ENCODE results near the gene NUP188.
"Not testable (repeated sequence)": the region's sequence is repeated elsewhere in the genome, so short reads cannot be mapped to it uniquely, and the experiment has no call there.

NUP188 gene

DNA sequence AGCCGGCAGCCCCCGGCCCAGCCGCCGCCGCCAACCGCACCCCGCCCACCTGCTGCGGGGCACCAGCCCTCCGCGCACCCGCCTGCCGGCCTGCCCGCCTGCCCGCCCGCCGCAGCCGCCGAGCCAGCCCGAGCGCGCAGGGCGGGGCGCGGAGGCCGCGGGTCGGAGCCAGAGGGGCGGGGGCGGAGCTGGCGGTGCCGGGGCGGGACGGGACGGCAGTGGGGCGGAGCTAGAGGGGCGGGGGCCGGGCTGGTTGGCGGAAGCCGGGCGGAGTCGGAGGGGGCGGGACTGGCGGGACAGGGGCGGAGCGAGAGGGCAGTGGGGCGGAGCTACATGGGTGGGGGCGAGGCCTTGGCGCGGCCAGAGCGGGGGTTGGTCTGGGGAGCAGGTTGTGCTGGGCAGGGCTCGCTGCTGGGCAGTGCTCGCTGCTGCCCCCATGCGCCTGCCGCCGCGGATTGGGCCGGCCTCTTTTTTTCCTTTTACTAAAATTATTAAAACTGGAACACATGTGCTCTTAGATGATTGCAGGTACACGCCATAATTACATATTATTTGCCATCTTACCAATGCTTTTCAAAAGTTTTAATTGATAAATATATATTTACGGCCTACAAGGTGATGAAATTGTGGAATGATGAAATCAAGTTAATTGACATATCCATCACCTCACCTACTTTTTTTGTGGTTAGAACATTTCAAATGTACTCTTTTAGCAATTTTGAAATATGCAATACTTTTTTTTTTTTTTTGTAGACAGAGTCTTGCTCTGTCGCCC, 80.9 kb downstream of the NUP188 start, which contains the start of gene SH3GLB2:
TSS of gene SH3GLB2 (minus strand) at position 140 of the 775 bp plus-strand sequence. CDS start 177 bp downstream, outside the sequence.
- TF ChIP-seq, protein P1, sequence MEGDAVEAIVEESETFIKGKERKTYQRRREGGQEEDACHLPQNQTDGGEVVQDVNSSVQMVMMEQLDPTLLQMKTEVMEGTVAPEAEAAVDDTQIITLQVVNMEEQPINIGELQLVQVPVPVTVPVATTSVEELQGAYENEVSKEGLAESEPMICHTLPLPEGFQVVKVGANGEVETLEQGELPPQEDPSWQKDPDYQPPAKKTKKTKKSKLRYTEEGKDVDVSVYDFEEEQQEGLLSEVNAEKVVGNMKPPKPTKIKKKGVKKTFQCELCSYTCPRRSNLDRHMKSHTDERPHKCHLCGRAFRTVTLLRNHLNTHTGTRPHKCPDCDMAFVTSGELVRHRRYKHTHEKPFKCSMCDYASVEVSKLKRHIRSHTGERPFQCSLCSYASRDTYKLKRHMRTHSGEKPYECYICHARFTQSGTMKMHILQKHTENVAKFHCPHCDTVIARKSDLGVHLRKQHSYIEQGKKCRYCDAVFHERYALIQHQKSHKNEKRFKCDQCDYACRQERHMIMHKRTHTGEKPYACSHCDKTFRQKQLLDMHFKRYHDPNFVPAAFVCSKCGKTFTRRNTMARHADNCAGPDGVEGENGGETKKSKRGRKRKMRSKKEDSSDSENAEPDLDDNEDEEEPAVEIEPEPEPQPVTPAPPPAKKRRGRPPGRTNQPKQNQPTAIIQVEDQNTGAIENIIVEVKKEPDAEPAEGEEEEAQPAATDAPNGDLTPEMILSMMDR (IDR thresholded peaks at IDR 0.05; ENCODE audit: control insufficient read depth, extremely low read depth, insufficient read depth) = peak; percentile 79
- H3K4me3 ChIP-seq (ENCODE audit: low read depth, low read length) = peak within 1 kb of the TSS; percentile 95
- peak; percentile 63 for DNase-seq (ENCODE audit: low read depth)

GRCh38 chr9:129030191-129030590, 82.7 kb downstream of the NUP188 start:
- TF ChIP-seq, protein P1 (IDR thresholded peaks at IDR 0.05; ENCODE audit: control insufficient read depth, extremely low read depth, insufficient read depth) = no peak
- no peak for DNase-seq (ENCODE audit: low read depth)
- H3K4me3 ChIP-seq (ENCODE audit: low read depth, low read length) = no peak overlapping the region

GRCh38 chr9:129031514-129031913, 84.0 kb downstream of the NUP188 start:
- DNase-seq (ENCODE audit: low read depth) = no peak
- TF ChIP-seq, protein P1 (IDR thresholded peaks at IDR 0.05; ENCODE audit: control insufficient read depth, extremely low read depth, insufficient read depth) = no peak

DNA sequence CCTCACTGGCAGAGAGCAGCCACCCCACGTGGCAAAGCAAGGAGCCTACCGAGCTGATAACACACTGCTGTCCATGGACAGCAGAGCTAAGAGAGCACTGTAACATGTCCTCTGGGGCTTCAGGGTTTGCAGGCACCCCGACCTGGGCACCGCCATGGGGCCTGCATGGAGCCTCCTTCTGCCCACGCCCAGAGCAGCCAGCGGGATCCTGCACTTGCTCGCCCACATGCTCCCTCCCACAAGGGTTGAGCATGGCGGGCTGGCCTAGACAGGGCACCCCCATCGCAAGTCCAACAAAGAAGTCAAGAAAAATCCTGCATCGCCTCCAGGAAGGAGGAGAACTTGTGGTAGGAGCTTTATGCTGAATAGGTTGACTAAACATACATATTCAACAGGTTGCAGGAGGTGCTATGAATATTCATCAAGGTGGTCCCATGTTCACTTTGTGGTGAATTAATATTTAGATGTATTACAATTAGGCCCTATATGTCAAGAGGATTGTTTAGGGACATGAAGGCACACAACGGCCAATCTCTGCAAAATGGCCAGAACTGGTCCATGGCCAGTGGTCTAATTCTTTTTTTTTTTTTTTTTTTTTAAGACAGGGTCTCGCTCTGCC, 85.2 kb downstream of the NUP188 start:
- no peak for DNase-seq (ENCODE audit: low read depth)
- TF ChIP-seq, protein P1 (IDR thresholded peaks at IDR 0.05; ENCODE audit: control insufficient read depth, extremely low read depth, insufficient read depth) = no peak
- no peak overlapping the region for H3K4me3 ChIP-seq (ENCODE audit: low read depth, low read length)

More at GRCh38 chr9:129031514-129031913, 84.0 kb downstream of the NUP188 start:
- H3K4me3 ChIP-seq (ENCODE audit: low read depth, low read length) = no peak overlapping the region

- DNase-seq (ENCODE audit: low read depth) = no peak
- TF ChIP-seq, protein P1 (IDR thresholded peaks at IDR 0.05; ENCODE audit: control insufficient read depth, extremely low read depth, insufficient read depth) = no peak
- H3K4me3 ChIP-seq (ENCODE audit: low read depth, low read length) = no peak overlapping the region
Measured at GRCh38 chr9:129033216-129033615, 85.7 kb downstream of the NUP188 start.

GRCh38 chr9:129035838-129036237, 88.3 kb downstream of the NUP188 start:
- peak overlapping the region; percentile 98 for H3K4me3 ChIP-seq (ENCODE audit: low read depth, low read length)
- DNase-seq (ENCODE audit: low read depth) = not testable (repeated sequence)

DNA sequence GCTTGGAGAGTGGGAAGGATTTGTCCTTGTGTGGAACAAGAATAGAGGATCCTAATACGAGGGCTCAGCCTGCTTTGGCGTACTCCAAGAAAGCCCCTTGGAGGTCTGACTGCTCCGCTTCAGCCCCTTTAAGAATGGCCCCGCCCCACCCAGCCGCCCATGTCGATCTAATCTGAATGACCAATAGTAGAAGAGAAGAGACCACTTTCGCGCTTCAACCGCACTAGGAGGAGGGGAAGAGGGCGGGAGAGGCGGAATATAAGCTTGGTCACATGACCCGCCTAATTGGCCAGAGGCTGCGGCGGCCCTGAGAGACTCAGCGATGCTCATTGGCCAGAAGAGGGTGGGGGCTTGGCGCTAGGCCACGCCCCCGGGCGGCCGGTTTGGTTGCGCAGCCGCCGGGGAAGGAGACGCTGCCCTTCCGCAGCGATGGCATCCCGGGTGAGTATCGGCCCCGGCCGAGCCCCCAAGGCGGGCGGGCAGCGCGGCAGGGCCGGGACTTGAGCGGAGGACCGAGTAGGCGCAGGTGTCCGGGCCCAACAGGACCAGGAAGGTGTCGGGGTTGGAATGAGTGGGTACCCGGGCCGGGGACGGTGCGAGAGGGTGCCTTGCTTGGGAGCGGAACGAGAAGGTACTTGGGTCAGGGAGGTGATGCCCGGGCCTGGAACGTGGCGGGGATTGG, 88.9 kb downstream of the NUP188 start, which contains the start of gene MIGA2:
TSS of gene MIGA2 (plus strand) at position 386 of the 682 bp plus-strand sequence. CDS start 3,969 bp downstream, outside the sequence.
- TF ChIP-seq, protein P1 (IDR thresholded peaks at IDR 0.05; ENCODE audit: control insufficient read depth, extremely low read depth, insufficient read depth) = no peak
- peak; percentile 97 for DNase-seq (ENCODE audit: low read depth)
- peak within 1 kb of the TSS; percentile 98 for H3K4me3 ChIP-seq (ENCODE audit: low read depth, low read length)
